ENCODE measurements around the gene TUBD1. TPM values are rescaled to one million over a fixed set of nuclear protein-coding genes. Genes with fewer than 3 reads are reported as not detected.
A peak's percentile ranks its signal among the peaks of the same experiment; 100 is the strongest.
"Not testable (repeated sequence)": the region's sequence is repeated elsewhere in the genome, so short reads cannot be mapped to it uniquely, and the experiment has no call there.

The TUBD1 gene
- total RNA-seq, 1 donor from 2014 or later: 12.5 TPM

DNA sequence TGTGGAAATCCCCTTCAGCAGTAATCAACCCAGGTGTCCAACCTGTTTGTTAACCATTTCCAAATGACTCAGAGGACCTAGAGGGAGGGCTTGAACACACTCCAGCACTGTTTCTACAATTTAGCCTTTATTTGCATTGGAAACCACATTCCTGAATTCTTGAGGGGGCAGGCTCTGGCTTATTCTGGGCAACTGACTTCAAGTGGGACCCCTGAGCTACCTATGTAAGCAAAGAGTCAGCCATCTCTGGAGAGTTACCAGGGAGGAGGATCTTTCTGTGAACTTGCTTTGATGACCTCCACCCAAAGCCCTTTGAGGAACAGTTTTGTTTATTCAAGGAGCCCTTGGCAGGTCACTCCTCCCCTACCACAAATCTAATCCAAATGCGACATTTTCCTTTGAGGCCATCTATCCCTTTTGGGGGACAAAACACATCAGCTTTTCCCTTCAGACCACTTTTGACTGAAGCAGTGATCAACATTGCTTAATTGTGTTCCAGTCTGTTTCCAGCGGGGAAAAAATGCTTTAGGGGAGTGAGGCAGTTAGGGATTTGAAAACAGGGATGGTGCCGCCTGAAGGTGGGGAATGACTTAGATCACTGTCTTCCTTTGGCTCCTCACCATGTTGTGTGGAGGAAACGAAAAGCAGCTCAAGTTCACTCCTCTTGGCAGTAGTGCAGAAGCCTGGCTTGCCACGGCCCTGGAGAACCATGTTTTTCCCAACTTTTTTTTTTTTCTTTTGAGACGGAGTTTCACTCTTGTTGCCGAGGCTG, 46.2 kb downstream of the TUBD1 start:
- Mint-ChIP-seq H3K4me1 (ENCODE audit: unreplicated experiment) (peaks cover under 1% of the 10 kb centered on the region), H3K36me3 (ENCODE audit: low read depth, unreplicated experiment) (peaks cover 5% of the 10 kb centered on the region), H3K9me3 (ENCODE audit: unreplicated experiment) (no peaks in the 10 kb centered on the region), H3K27ac (ENCODE audit: unreplicated experiment) (no peak overlapping the region), H3K4me3 (ENCODE audit: unreplicated experiment) (no peak overlapping the region), H3K27me3 (ENCODE audit: unreplicated experiment) (peaks cover 3% of the 10 kb centered on the region)
- DNase-seq (ENCODE audit: low spot score): no peak
- TF ChIP-seq, protein P1, sequence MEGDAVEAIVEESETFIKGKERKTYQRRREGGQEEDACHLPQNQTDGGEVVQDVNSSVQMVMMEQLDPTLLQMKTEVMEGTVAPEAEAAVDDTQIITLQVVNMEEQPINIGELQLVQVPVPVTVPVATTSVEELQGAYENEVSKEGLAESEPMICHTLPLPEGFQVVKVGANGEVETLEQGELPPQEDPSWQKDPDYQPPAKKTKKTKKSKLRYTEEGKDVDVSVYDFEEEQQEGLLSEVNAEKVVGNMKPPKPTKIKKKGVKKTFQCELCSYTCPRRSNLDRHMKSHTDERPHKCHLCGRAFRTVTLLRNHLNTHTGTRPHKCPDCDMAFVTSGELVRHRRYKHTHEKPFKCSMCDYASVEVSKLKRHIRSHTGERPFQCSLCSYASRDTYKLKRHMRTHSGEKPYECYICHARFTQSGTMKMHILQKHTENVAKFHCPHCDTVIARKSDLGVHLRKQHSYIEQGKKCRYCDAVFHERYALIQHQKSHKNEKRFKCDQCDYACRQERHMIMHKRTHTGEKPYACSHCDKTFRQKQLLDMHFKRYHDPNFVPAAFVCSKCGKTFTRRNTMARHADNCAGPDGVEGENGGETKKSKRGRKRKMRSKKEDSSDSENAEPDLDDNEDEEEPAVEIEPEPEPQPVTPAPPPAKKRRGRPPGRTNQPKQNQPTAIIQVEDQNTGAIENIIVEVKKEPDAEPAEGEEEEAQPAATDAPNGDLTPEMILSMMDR (IDR thresholded peaks at IDR 0.05; ENCODE audit: unreplicated experiment): no peak

DNA sequence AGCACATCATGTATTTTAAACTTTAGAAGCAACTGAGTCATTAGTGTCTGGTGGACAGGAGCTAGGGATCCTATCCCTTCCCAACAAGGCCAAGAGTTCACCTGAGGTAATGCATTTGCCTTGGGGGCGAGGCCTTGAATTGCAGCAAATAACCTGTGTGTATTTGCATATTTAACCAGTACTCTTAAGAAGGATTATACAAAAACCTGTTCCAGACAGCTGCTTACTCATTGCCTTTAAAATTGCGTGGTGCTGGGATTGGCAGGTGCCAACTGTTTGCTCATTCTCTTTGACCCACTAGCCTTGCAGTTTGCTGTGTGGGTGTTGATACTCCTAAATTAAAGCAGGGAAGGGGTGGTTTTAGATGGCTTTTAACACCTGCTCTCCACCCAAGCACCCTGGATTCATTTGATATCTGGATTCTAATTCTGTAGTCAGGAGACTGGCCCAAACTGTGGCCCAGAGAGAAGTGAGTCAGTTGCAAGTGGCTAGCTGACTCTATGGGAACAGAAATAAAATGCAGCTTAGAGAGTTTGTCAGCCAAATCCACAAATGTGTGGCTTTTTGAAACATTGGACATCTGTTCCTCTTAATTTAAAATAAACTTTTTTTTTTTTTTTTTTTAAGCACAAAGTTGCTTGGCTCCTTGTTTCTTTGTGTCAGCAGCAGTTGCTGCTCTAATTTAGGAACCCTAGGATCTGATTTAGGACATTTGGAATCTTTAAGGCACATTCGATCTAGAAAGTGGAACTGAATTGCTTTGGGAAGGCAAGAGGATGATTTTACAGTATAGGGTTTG, 46.9 kb downstream of the TUBD1 start:
- Mint-ChIP-seq H3K27me3 (ENCODE audit: unreplicated experiment) (peaks cover 3% of the 10 kb centered on the region), H3K4me1 (ENCODE audit: unreplicated experiment) (peaks cover 8% of the 10 kb centered on the region), H3K36me3 (ENCODE audit: low read depth, unreplicated experiment) (peaks cover 5% of the 10 kb centered on the region), H3K27ac (ENCODE audit: unreplicated experiment) (no peak overlapping the region), H3K9me3 (ENCODE audit: unreplicated experiment) (no peaks in the 10 kb centered on the region), H3K4me3 (ENCODE audit: unreplicated experiment) (no peak overlapping the region)
- DNase-seq (ENCODE audit: low spot score): no peak
- TF ChIP-seq, protein P1 (IDR thresholded peaks at IDR 0.05; ENCODE audit: unreplicated experiment): no peak

DNA sequence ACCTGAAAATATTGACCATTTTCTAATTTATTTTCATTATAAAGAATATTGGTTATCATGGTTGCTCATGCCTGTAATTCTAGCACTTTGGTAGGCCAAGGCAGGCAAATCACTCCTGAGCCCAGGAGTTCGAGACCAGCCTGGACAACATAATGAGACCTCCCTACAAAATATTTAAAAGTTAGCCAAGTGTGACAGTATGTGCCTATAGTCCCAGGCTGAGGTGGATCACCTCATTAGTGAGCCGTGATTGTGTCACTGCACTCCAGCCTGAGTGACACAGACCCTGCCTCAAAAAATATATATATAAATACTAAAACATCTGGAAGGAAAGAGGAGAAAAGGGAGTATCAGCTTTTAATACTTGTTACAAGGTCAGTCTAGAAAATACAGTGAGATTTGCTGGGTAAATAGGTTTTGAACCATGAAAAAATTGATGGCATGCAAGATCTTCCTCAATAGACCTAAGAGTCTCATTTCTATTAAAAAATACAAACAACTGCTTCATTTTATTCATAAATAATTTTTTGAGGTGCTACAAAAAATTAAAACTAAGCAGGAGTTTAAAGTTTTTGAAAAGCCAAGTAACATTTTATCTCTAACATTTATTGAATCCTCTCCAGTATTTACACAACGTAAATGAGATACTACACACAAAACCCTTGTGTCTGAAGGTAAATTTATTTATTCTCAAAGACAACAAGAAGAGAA, 47.7 kb downstream of the TUBD1 start:
- TF ChIP-seq, protein P1 (IDR thresholded peaks at IDR 0.05; ENCODE audit: unreplicated experiment): no peak
- no peak overlapping the region for H3K4me3 Mint-ChIP-seq (ENCODE audit: unreplicated experiment)
- DNase-seq (ENCODE audit: low spot score): no peak
- H3K4me1 Mint-ChIP-seq (ENCODE audit: unreplicated experiment): peaks cover 14% of the 10 kb centered on the region
- peaks cover 5% of the 10 kb centered on the region for H3K36me3 Mint-ChIP-seq (ENCODE audit: low read depth, unreplicated experiment)
- H3K27me3 Mint-ChIP-seq (ENCODE audit: unreplicated experiment): peaks cover 3% of the 10 kb centered on the region
- no peaks in the 10 kb centered on the region for H3K9me3 Mint-ChIP-seq (ENCODE audit: unreplicated experiment)
- no peak overlapping the region for H3K27ac Mint-ChIP-seq (ENCODE audit: unreplicated experiment)

DNA sequence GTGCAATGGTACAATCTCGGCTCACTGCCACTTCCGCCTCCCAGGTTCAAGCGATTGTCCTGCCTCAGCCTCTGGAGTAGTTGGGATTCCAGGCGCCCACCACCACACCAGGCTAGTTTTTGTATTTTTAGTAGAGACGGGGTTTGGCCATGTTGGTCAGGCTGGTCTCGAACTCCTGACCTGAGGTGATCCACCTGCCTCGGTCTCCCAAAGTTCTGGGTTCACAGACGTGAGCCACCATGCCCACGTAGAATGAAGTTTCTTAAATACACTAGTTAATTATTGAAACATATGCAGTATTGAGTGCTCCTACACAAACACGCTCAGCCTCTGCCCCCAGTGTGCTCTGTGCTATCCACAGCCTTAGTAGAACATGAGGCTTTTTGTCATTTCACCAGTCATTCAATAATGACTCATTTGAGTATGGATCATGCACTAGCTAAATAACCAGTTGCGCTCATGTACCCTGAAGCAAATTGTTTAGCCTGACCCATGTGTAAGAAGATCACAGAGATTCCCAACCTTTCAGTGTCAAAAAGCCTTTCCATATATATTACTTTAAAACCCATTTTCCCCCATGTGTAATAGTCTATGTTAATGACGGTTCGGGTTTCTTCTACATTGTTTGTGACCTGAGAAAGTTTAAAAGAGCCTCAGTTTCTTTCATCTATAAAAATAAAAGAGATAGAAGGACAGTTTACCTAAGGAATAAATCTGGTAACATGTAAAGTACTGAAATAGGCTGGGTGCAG, 49.7 kb downstream of the TUBD1 start:
- H3K9me3 Mint-ChIP-seq (ENCODE audit: unreplicated experiment): no peaks in the 10 kb centered on the region
- DNase-seq (ENCODE audit: low spot score): no peak
- TF ChIP-seq, protein P1 (IDR thresholded peaks at IDR 0.05; ENCODE audit: unreplicated experiment): no peak
- peaks cover 1% of the 10 kb centered on the region for H3K27me3 Mint-ChIP-seq (ENCODE audit: unreplicated experiment)
- H3K4me1 Mint-ChIP-seq (ENCODE audit: unreplicated experiment): peaks cover 29% of the 10 kb centered on the region
- peaks cover 5% of the 10 kb centered on the region for H3K36me3 Mint-ChIP-seq (ENCODE audit: low read depth, unreplicated experiment)
- H3K4me3 Mint-ChIP-seq (ENCODE audit: unreplicated experiment): peak overlapping the region; percentile 66
- H3K27ac Mint-ChIP-seq (ENCODE audit: unreplicated experiment): no peak overlapping the region

DNA sequence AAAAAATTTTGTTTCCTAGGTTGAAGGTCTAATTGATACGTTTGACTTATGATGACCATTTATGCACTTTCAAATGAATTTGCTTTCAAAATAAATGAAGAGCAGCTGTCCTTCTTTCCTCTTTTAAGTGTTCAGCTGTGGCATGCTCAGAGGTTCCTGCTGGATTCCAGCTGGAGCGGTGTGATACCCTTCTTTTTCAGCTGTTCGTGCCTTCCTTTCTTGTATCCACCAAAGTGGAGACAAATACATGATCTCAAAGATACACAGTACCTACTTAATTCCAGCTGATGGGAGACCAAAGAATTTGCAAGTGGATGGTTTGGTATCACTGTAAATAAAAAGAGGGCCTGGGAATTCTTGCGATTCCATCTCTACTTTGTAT, 50.9 kb downstream of the TUBD1 start:
- not testable (repeated sequence) for H3K27me3 Mint-ChIP-seq (ENCODE audit: unreplicated experiment); DNase-seq (ENCODE audit: low spot score); H3K36me3 Mint-ChIP-seq (ENCODE audit: low read depth, unreplicated experiment); H3K9me3 Mint-ChIP-seq (ENCODE audit: unreplicated experiment); H3K27ac Mint-ChIP-seq (ENCODE audit: unreplicated experiment); H3K4me3 Mint-ChIP-seq (ENCODE audit: unreplicated experiment)
- peaks cover 30% of the 10 kb centered on the region for H3K4me1 Mint-ChIP-seq (ENCODE audit: unreplicated experiment)

DNA sequence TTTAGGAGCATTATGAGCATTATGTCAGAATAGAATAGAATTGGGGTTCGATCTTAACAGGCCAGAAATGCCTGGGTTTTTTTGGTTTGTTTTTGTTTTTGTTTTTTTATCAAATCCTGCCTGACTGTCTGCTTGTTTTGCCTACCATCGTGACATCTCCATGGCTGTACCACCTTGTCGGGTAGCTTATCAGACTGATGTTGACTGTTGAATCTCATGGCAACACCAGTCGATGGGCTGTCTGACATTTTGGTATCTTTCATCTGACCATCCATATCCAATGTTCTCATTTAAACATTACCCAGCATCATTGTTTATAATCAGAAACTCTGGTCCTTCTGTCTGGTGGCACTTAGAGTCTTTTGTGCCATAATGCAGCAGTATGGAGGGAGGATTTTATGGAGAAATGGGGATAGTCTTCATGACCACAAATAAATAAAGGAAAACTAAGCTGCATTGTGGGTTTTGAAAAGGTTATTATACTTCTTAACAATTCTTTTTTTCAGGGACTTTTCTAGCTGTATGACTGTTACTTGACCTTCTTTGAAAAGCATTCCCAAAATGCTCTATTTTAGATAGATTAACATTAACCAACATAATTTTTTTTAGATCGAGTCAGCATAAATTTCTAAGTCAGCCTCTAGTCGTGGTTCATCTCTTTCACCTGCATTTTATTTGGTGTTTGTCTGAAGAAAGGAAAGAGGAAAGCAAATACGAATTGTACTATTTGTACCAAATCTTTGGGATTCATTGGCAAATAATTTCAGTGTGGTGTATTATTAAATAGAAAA, 51.5 kb downstream of the TUBD1 start:
- peak overlapping the region; percentile 72 for H3K27ac Mint-ChIP-seq (ENCODE audit: unreplicated experiment)
- H3K36me3 Mint-ChIP-seq (ENCODE audit: low read depth, unreplicated experiment); H3K27me3 Mint-ChIP-seq (ENCODE audit: unreplicated experiment): not testable (repeated sequence)

More for the DNA sequence above, 51.5 kb downstream of the TUBD1 start:
- Mint-ChIP-seq H3K4me1 (ENCODE audit: unreplicated experiment) (peaks cover 30% of the 10 kb centered on the region), H3K4me3 (ENCODE audit: unreplicated experiment) (peak overlapping the region; percentile 50)
- DNase-seq (ENCODE audit: low spot score); H3K9me3 Mint-ChIP-seq (ENCODE audit: unreplicated experiment): not testable (repeated sequence)

Data from endothelial cell (in vitro differentiated cells).